SKM-1 (cell line): ENCODE measurements around the gene VASH2.
"Not testable (repeated sequence)": the region's sequence is repeated elsewhere in the genome, so short reads cannot be mapped to it uniquely, and the experiment has no call there.

ENCODE experiments used
- DNase-seq: peaks from one replicate; lab custom pipeline; 2025; ENCODE audit not compliant: unreplicated experiment; lab: John Stamatoyannopoulos, UW

VASH2 gene

GRCh38 chr1:212977781-212978645 is 27.7 kb downstream of the VASH2 start:
- DNase-seq, result no peak

- no peak for DNase-seq
These were observed 29.2 kb downstream of the VASH2 start for GRCh38 chr1:212979340-212980122.

GRCh38 chr1:212980123-212980785 is 29.9 kb downstream of the VASH2 start:
- DNase-seq, result no peak

- DNase-seq, result no peak
These were observed 30.7 kb downstream of the VASH2 start for GRCh38 chr1:212981025-212981495.

GRCh38 chr1:212981571-212982328 is 31.4 kb downstream of the VASH2 start:
- no peak for DNase-seq

- DNase-seq, result no peak
These were observed 32.2 kb downstream of the VASH2 start for GRCh38 chr1:212982430-212983152.

GRCh38 chr1:212983482-212983881 is 33.1 kb downstream of the VASH2 start:
- no peak for DNase-seq

- no peak for DNase-seq
These were observed 34.4 kb downstream of the VASH2 start for GRCh38 chr1:212984522-212985291.

- no peak for DNase-seq
These were observed 36.2 kb downstream of the VASH2 start for GRCh38 chr1:212986551-212986950.

- no peak for DNase-seq
These were observed 37.5 kb downstream of the VASH2 start for GRCh38 chr1:212987702-212988322.

- DNase-seq, result no peak
These were observed 39.9 kb downstream of the VASH2 start for GRCh38 chr1:212990276-212990675.

- not testable (repeated sequence) for DNase-seq
These were observed 43.6 kb downstream of the VASH2 start for GRCh38 chr1:212993960-212994359.

- DNase-seq, result no peak
These were observed 44.6 kb downstream of the VASH2 start for GRCh38 chr1:212994926-212995325.

GRCh38 chr1:213003256-213003655 is 52.9 kb downstream of the VASH2 start:
- DNase-seq, result no peak

- no peak for DNase-seq
These were observed 58.2 kb downstream of the VASH2 start for GRCh38 chr1:213008564-213008963.

GRCh38 chr1:213014642-213015041 is 64.3 kb downstream of the VASH2 start:
- DNase-seq, result peak; percentile 20

GRCh38 chr1:213015099-213016050 is 65.0 kb downstream of the VASH2 start, which contains the start of gene ANGEL2:
Gene ANGEL2 (minus strand): TSS chr1:213015867. CDS start chr1:213015671, 196 bp downstream.
- DNase-seq, result peak; percentile 98
